GM21515 (cell line): Measurements from ENCODE around the gene SLC6A6.
A peak's percentile ranks its signal among the peaks of the same experiment; 100 is the strongest.

Experiments
- ATAC-seq: cut with Tn5 transposase; IDR thresholded peaks from one replicate; pipeline ENCODE4 v1.9.1; 2021; ENCODE audit not compliant: unreplicated experiment

The SLC6A6 gene

DNA sequence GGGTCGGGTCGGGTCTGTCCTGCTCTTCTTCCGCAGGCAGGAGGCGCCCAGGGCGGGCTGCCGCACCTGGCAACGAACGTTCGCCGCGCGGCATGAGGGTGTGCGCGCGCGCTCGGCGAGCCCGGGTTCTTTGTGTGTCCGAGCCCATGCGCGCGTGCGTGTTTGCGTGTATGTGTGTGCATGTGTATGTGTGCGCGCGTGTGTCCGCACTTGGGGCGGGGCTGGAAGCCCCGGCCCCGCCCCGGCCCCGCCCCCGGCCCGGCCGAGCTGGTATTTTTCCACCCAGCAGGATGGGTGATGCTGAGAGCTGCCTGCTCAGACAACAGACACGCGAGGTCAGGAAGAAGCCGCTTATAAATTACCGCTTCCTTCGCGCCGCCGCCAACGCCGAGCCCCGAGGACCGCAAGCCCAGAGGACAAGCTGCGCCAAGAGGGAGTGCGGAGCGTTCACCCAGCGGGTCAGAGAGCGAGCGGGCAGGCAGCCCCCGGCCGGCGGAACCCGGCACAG lies at the start of gene SLC6A6:
TSS of gene SLC6A6 (plus strand) at position 303 of the 508 bp plus-strand sequence. CDS start 41,029 bp downstream, outside the sequence.
- ATAC-seq: peak; percentile 74

DNA sequence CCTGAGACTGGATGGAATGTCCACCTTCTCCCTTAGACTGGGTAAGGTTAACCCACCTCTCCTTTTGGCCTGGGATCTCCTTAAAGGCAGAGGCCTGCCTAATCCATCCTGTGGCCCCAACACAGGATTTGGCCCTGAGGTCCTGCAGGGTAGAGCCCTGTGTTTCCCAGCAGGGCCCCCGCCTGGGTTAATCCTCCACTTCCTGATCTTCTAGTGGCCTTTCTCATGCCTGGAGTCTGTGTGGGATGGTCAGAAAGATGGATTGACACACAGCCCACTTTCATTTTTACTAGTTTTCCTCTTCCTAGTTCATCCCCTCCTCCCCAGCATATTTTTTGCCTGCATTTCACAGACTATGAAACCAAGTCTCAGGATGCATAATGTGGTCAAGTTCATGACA lies 48.9 kb upstream of the SLC6A6 start:
- no peak for ATAC-seq

DNA sequence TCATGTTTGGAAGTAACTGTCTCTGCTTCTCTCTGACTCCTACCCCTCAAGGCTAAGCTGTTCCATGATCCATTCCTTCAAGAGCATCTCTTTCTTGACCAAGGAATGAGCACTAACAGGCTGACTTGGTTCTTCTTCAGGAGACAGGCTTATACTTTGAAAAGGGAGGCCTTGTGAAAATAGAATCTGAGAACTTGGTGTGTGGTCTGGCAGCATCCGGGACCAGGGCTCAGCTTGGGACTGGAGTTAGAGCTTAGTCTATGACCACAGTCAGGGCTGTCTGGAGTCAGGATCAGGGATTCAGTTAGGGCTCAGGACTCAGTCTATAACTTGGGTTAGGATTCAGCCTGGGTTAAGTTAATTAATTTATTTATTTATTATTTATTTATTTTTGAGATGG lies 44.9 kb upstream of the SLC6A6 start:
- no peak for ATAC-seq

DNA sequence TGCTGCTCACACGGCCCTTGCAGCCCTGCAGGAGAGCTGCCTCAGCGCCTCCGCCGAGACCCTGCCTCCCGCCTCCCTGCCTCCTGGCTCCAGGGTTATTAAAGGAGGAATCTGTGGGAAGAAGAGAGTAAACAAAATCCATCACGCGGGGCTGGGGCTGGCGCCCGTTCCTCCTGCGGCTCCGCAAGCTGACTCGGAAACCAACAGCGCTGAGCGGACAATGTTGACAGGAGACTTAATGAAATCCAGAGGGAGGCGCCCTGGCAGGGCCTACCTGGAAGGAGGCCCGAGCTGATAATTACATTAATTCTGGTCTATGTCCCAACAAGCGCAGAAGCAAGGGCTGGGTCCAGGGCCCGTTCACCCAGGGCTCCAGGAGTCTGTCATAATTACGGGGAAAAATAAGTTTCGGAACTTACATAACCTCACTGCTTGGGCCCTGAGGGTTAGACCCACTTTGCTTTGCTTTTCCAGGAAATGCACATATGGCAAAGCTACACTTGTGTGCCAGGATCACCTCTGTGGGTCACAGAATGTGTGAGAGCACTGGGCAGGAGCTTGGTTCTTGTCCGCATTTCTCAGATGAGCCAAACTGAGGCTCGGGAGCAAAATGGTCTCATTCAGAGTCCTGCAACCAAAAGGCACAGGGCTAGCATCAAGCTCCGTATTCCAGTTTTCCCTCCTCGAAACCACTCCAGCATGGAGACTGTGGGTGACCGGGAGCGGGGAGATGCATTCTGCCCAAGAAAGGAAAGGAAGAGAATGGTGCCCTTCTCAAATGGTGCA lies 43.8 kb upstream of the SLC6A6 start:
- no peak for ATAC-seq

DNA sequence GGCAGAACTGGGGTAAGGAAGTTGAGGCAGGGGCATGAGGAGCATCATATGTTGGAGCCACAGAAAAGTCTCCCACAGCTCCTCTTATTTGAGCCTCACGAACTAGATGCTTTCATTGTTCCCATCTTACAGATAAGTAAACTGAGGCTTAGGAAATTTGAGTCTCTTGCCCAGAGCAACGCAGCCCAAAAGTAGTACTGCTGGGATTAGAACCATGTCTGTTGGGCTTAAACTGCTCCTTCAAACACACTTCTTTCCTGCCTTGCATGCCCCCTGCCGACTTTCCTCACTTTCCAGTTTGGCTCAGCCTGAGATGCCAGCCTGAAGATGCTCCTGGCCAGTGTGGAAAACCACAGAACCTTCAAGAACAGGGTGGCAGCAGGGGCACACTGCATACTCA lies 43.1 kb upstream of the SLC6A6 start:
- ATAC-seq: no peak

DNA sequence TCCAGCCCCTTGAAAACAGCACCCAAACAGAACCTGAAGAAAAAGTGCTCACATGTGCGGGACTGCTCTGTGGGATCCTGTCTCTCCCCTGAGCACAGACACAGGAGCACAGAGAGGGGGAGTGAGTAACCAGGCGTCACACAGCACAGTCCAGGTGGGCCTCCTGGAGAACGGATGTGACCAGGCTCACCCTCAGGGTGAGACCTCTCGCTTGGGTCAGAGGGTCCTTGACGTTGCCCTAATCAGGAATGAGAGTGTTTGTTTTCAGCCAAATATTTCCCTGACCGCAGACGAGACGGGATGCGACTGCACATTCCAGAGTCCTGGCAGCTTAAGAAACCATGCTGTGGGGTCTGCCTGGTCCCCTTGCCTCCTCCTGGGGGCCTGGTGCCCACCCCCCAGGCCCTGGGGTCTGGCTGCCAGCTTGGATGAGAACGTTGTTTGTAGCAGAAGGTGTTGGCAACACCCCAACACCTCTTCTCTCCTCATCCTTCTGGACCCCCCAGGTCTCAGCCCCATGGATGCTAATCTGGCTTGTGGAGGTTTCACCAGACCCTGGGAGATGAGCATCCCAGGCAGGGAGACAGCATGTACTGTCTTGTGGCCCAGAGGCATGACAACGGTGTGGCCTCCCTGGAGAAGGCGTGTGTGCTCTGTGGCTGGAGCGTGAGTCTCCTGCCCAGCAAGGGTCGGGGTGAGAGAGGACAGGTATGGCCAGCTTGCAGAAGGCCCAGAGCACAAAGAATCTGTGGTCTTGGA lies 42.1 kb upstream of the SLC6A6 start:
- ATAC-seq: no peak

DNA sequence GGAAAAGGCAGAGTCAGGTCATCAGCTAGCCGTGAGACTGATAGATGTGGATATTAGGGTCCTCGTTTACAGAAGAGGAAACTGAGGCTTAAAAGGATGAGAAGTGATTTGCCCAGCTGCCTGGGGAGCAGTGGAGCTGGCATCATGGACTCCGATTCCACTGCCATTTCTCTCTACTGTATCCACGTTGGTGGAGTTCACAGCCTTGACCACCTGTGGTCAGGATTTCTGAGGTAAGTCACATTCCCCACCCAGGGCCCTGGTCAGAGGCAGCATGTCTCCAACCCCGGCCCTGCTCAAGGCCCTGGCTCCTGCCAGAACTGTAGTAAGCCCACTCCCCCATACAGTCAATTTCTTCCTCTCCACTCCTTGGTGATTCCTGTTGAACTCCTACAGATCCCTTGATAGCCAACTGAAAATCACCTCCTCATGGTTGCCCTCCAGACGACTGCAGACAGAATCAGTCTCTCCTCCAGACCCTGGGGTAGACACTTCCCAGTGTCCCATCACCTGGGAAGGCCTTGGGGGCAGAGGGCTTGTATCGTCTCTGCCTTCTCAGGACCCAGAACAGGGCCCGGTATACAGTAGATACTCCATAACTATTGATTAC lies 41.2 kb upstream of the SLC6A6 start:
- no peak for ATAC-seq

DNA sequence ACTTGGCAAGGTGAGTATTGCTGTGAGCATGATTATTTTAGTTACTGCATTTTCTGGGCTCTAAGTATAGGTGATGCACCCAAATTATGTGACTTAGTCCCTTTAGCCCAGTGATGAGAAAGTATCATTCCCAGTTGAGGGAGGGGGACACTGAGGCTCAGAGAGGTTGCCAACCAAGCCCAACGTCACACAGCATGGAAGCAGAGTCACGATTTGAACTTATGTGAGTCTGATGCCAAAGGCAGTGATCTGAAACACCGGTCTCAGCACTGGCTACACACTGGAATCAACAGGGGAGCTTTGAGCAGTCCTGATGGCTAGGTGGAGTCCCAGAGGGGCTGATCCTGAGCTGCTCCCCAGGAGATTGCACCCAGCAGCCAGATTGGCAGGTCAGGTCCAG lies 39.5 kb upstream of the SLC6A6 start:
- no peak for ATAC-seq

DNA sequence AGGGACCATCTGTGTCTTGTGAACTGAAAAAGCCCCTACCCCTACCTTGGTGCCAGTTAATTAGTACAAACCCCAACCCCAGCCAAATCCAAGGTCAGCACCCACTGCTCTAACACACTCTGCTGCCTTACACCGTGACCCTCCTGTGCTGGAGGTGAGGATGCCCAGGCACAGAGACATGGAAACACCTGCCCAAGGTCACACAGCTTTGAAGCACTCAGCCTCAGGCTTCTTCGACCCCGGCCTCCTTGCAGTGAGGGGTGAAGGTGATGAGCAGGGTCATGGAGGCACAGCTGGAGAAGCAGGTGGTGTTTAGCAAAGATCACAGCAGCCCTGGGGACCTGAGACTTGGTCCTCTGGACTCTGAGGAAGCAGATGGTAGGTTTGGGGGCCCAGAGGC lies 39.0 kb upstream of the SLC6A6 start:
- ATAC-seq: no peak

DNA sequence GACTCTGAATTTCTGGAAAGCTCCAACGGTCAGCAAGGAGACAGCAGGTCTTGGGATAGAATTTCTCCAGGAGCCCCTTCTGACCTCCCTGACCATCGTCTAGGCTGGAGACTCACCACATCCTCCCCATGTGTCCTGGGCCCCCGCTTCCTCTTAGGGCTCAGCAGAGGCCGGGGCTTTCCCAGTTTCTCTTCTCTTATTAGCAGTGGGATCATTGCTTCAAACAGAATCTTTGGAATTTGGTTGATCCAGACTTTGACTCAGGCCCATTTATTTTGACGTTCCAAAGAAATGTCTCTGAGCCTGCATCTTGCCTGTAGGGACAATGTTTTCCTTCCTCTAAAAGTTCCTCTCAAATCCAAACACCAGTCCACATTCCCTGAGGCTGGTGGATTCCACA lies 38.4 kb upstream of the SLC6A6 start:
- no peak for ATAC-seq

DNA sequence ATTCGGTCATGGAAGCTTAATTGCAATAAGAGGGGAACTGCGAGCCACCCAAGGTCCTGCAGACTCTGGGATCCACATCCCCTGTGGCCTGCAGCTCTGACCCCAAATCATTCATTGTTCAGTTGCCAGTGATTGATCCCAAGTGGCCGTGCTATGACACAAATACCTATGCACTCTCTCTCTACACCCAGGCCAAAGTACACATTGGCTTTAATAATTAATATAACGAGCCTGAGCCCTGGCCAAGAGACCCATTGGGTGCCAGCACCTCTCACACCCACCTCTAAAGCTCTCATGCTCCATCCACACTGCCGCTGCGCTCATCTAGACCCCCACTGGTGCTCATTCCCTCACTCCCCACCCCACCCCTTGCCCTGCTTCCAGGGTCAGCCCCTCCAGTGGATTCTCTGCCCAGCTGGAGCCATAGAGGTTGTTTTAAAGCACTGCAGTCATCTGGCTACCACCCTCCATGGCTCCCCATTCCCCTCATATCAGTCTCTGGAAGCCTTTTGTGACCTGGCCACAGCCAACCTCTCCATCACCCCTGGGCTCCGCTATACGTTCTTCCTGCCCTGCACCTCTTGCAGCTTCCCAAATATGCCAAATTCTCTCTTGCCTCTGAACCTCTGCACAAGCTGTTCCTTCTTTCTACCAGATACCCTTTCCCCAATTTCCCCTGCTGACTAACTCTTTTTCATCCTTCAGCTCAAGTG lies 37.7 kb upstream of the SLC6A6 start:
- no peak for ATAC-seq

DNA sequence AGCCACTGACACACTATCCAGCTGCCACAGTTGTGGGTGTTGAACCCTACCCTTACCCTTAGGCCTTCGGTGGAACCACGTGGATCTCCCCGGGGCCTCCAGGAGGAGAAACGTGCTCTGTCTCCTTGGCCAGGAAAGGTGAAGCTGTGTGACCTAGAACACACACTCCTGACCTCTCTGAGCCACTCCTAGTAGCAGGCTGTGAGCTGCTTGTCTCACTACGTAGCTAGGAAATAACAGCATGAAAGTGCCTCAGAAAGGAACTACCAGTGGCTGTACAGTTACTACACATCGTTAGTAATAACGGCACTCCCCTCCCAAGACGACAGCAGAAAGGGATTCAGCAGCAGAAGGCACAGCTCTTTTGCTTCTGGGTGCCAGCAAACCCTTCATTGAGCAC lies 36.2 kb upstream of the SLC6A6 start:
- no peak for ATAC-seq

DNA sequence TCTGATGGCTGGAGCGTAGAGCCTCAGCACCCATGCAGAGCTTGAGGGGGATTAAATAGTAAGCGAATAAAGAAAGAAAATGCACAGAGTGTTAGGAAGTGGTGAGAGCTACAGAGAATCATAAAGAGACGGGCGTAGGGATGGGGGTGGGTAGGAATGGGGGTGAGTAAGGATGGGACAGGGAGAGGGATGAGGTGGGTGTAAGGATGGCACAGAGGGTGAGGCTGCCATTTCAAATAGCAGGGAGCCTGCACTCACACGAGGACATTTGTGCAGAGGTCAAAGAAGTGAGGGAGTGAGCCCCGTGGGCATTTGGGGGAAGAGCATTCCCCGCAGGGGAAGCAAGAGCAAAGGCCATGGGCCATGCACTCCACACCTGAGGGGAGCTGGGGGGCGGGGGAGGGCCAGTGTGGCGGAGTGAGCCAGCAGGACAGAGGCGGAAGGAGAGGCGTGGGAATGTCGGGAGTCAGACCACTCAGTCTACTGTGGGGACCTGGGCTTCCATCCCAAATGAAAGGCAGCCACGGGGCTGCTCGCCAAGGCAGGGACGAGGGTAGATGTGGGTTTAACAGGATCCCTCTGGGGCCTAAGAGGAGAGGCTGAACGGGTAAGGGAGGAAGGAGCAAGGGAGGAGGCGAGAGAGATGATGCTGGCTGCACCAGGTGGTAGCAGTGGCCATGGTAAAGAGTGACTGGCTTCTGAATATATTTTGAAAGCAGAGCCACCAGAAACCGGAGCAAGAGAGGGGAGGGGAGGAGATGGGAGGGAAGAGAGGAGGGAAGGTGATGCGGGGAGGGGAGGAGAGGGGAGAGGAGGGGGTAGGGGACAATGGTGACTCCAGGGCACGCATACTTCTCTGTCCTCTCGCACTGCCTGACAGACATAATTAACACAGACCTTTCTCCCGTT lies 35.2 kb upstream of the SLC6A6 start:
- ATAC-seq: no peak

DNA sequence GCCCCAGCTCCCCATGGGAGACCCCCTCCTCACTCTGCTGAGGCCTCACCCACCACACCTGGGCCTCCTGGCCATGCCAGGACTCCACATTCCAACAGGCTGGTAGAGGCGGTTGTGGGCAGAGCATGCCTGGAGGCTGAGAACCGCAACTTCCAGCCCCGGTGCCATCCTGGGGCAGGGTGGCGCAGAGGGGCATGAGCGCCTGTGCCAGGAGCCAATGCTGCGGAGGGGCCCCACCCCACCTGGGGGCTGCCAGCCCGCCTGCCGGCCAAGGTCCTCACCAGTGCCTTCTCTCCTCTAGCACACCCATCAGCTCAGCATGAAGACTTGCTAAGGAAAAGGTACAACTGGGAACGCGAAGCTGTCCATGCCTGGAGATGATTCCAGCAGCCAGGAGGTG lies 34.3 kb upstream of the SLC6A6 start:
- no peak for ATAC-seq

DNA sequence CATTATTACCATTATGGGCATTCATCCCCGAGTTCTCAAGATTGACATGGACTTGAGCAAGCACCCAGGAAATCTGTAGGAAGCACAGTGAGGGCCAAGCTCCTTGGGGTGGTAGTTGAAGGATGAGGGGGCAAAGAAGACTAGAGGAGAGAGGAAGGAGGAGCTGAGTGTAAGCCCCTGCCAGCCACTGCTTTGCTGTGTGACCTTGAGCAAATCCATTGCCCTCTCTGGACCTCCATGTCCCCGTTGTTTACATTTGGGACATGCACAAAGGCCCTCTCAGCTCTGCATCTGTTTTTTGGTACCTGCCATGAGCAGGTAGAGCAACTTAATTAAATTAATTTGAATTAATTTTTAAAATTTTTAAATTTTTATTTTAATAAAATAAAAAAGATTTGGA lies 33.5 kb upstream of the SLC6A6 start:
- ATAC-seq: no peak

DNA sequence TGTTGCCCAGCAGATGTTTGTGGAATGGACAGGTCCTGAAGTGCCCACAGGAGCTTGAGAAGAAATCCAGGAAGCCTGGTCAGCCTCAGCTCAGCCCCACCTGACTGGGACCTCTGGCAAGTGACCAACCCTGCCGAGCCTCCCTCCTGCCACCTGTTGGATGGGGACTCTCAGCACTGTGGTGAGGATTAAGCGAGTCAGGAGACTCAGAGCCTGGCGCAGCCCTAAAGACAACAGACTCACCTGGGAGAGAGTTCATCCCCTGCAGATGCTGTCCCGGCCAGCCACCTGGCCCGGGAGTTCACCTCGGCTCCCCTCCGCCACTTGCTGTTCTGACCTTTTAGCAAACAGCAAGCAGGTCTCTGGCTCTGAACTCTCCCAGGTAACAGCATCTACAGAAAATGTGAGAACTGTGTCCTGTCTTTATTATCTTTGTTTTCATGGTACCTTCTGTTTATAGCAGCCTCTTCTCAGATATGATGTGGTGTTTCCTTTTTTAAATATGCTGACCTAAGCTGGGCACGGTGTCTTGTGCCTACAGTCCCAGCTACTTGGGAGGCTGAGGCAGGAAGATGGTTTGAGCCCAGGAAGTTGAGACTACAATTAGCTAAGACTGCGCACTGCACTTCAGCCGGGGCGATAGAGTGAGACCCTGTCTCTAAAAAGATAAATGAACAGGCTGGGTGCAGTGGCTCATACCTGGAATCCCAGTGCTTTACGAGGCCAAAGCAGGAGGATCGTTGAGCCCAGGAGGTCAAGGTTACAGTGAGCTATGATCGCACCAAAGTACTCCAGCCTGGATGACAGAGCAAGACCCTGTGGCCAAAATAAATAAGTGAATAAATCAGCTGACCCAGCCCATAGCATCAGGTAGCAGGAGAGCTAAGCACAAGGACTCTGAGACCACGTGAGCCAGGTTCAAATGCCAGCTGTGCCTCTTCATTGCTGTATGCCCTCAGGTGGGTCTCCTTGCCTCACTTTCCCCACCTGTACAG lies 32.4 kb upstream of the SLC6A6 start:
- ATAC-seq: no peak

DNA sequence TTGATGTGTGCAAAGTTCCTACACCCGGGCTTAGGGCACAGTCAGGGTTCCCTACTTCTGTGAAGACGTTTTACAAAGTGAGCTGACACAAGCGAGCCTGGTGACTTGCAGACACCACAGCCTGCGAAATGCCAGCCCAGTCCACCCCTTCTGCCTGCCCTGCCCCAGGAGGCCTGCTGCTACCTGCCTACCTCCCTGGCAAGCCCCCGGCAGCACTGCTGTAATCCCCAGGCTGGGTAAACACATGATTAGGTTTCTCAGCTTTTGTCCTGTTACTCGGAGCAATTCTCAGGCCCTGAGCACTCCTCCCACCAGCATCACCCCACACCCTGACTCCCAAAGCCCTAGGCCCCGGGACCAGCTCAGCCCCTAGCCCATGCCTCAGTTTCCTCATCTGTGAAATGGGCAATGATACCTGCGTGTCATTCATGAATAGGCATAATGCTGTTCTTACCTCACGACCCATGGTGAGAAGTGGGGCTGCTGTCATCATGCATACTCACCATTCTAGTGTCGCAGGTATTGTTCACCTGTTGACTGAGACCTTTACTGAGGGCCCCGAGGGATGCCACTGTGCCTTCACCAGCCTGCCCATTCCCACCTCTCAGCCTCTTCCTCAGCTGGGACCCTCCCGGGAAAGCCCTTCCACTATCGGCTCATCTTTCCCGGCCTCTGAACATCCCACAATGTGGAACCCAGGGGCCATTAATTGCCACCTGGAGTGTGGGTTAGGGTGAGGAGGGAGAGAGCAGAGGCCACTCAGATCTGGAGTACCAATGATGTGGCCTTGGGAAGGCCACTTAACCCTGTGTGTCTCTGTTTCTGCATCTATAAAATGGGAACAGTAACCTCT lies 31.5 kb upstream of the SLC6A6 start:
- ATAC-seq: no peak
